Ovary (tissue), 3 donors: ENCODE data around the gene ZNF549.

Experiments used
- POLR2A ChIP-seq: fragments of 450-650 bp; IDR thresholded peaks from one replicate; pipeline ENCODE4 v1.6.1; 2017; ENCODE audit warnings: antibody characterized with exemption, mild to moderate bottlenecking, moderate library complexity
- TF ChIP-seq, protein P1 (sequence below), 3 donors: fragments of 450-650 bp in 2 of 3; fragments of 200-600 bp in 1 of 3; IDR thresholded peaks; one replicate each; pipeline versions ENCODE4 v1.5.1 to v1.8.0; 2016 to 2022; ENCODE audit warnings: antibody characterized with exemption in 3 of 3, mild to moderate bottlenecking in 1 of 3
- donor health status: DM: no; HTN: no; CAD: no.

DNA sequence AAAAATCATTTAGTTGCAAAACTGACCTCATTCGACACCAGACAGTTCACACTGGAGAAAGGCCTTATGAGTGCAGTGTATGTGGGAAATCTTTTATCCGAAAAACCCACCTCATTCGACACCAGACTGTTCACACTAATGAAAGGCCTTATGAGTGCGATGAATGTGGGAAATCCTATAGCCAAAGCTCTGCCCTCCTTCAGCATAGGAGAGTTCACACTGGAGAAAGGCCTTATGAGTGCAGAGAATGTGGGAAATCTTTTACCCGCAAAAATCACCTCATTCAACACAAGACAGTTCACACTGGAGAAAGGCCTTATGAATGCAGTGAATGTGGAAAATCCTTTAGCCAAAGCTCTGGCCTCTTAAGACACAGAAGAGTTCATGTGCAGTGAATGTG lies 79.8 kb downstream of the ZNF549 start:
- TF ChIP-seq POLR2A = no peak
- TF ChIP-seq, protein P1, sequence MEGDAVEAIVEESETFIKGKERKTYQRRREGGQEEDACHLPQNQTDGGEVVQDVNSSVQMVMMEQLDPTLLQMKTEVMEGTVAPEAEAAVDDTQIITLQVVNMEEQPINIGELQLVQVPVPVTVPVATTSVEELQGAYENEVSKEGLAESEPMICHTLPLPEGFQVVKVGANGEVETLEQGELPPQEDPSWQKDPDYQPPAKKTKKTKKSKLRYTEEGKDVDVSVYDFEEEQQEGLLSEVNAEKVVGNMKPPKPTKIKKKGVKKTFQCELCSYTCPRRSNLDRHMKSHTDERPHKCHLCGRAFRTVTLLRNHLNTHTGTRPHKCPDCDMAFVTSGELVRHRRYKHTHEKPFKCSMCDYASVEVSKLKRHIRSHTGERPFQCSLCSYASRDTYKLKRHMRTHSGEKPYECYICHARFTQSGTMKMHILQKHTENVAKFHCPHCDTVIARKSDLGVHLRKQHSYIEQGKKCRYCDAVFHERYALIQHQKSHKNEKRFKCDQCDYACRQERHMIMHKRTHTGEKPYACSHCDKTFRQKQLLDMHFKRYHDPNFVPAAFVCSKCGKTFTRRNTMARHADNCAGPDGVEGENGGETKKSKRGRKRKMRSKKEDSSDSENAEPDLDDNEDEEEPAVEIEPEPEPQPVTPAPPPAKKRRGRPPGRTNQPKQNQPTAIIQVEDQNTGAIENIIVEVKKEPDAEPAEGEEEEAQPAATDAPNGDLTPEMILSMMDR (IDR thresholded peaks at IDR 0.05) = no peak
